Measurements from ENCODE around the gene GABARAP.

GRCh38 chr17:7289256-7290032 lies 47.2 kb upstream of the GABARAP start:
- no peak for TF ChIP-seq MXD1 (CRISPR knock-in tag; IDR thresholded peaks at IDR 0.05)
- TF ChIP-seq ARNT (IDR thresholded peaks at IDR 0.05): no peak
- no peak for TF ChIP-seq NONO (IDR thresholded peaks at IDR 0.05)
- TF ChIP-seq NONO (CRISPR knock-in tag; conservative IDR thresholded peaks at IDR 0.05): no peak
- TF ChIP-seq EZH2 (conservative IDR thresholded peaks at IDR 0.05; ENCODE audit: low read depth, low read length): no peak
- no peak for TF ChIP-seq PAWR (CRISPR knock-in tag; IDR thresholded peaks at IDR 0.05; ENCODE audit: borderline replicate concordance)
- no peak for TF ChIP-seq EHMT2 (IDR thresholded peaks at IDR 0.05; ENCODE audit: borderline replicate concordance, low read depth, low read length)
- no peak for TF ChIP-seq ZFP37 (CRISPR knock-in tag; IDR thresholded peaks at IDR 0.05; ENCODE audit: borderline replicate concordance)
- no peak for TF ChIP-seq MYC (CRISPR knock-in tag; IDR thresholded peaks at IDR 0.05; ENCODE audit: borderline replicate concordance)
- no peak for TF ChIP-seq FOXP1 (IDR thresholded peaks at IDR 0.05)
- no peak for TF ChIP-seq FOXP1 (CRISPR knock-in tag; IDR thresholded peaks at IDR 0.05)
- TF ChIP-seq CTCF (CRISPR knock-in tag; IDR thresholded peaks at IDR 0.05): no peak
- TF ChIP-seq BRF2 (CRISPR knock-in tag; IDR thresholded peaks at IDR 0.05): no peak
